GM12878 (cell line): ENCODE measurements around the gene ZNF780B. TPM values are rescaled to one million over a fixed set of nuclear protein-coding genes. Genes with fewer than 3 reads are reported as not detected.

Source experiments
- ATAC-seq: fragments of 200-7000 bp; cut with Tn5 transposase; 3 replicates; pipeline ENCODE4 v1.9.1; 2020; ENCODE audit warnings: mild to moderate bottlenecking, moderate library complexity
- BruUV-seq: library from RNA; stranded (reverse); fragments of 400-500 nt; replicated peaks from 2 replicates; lab custom pipeline; 2021; lab: Mats Ljungman, UMichigan
- CTCF ChIA-PET: fragments of 300-600 bp; sonication (Branson Sonifier 250); formaldehyde crosslinking; extraction: SDS; loops from one replicate; lab custom pipeline; 2021; ENCODE audit warnings: inconsistent platforms; lab: Yijun Ruan, JAX
- POLR2A ChIA-PET: fragments of 350-600 bp; formaldehyde crosslinking; extraction: SDS; loops from one replicate; lab custom pipeline; 2021; ENCODE audit warnings: inconsistent platforms; lab: Charles Lee
- RAD21 ChIA-PET: fragments of 300-600 bp; sonication (Branson Sonifier 250); formaldehyde crosslinking; loops from one replicate; lab custom pipeline; 2023; ENCODE audit warnings: antibody characterized with exemption; ENCODE audit not compliant: unreplicated experiment; lab: Charles Lee
- SMC1A ChIA-PET: fragments of 300-600 bp; sonication (Branson Sonifier 250); formaldehyde crosslinking; loops from one replicate; lab custom pipeline; 2023; ENCODE audit not compliant: unreplicated experiment, uncharacterized antibody; lab: Charles Lee
- DNase-seq: peaks from one replicate; pipeline ENCODE4 v3.0.0-alpha.2; 2011; ENCODE audit warnings: low read depth, low spot score
- FAIRE-seq: peaks from 3 replicates; lab custom pipeline; 2011; peaks lifted over from hg19 to GRCh38; lab: Jason Lieb, UNC
- H2AFZ ChIP-seq: 2 replicates; pipeline ENCODE4 v1.6.0; 2011; ENCODE audit warnings: low read depth, low read length, control low read depth; ENCODE audit not compliant: control insufficient read depth
- H3K27ac ChIP-seq: 2 replicates; pipeline ENCODE4 v1.5.1; 2011; ENCODE audit warnings: control low read depth; ENCODE audit not compliant: control insufficient read depth, insufficient read depth
- H3K27me3 ChIP-seq, 2 experiments: replicated peaks in 1 of 2; 2 replicates each; pipeline versions ENCODE4 v1.6.0 to v1.6.1; 2011; ENCODE audit warnings: low read length in 1 of 2; ENCODE audit not compliant: control insufficient read depth in 2 of 2, insufficient read depth in 2 of 2
- H3K36me3 ChIP-seq, 2 experiments: 2 replicates each; pipeline ENCODE4 v1.5.1; 2011; ENCODE audit warnings: low read length in 1 of 2; ENCODE audit not compliant: control insufficient read depth in 2 of 2, insufficient read depth in 2 of 2
- H3K4me1 ChIP-seq: 2 replicates; pipeline ENCODE4 v1.6.1; 2011; ENCODE audit warnings: mild to moderate bottlenecking, low read length, moderate library complexity, mixed read lengths; ENCODE audit not compliant: control insufficient read depth, insufficient read depth
- H3K4me2 ChIP-seq: 2 replicates; pipeline ENCODE4 v1.6.0; 2011; ENCODE audit warnings: control low read depth; ENCODE audit not compliant: control insufficient read depth, insufficient read depth
- H3K4me3 ChIP-seq: fragments of 200-600 bp; sonication (generic); 2 replicates; pipeline ENCODE4 v1.5.1; 2016
- H3K79me2 ChIP-seq: 2 replicates; pipeline ENCODE4 v1.6.0; 2011; ENCODE audit warnings: low read length; ENCODE audit not compliant: control insufficient read depth, insufficient read depth
- H3K9ac ChIP-seq: 2 replicates; pipeline ENCODE4 v1.8.0; 2011; ENCODE audit warnings: low read length, control low read depth, mixed read lengths; ENCODE audit not compliant: control insufficient read depth, insufficient read depth
- H3K9me3 ChIP-seq: replicated peaks from 3 replicates; pipeline ENCODE4 v1.5.1; 2011; ENCODE audit warnings: mild to moderate bottlenecking, low read length; ENCODE audit not compliant: control insufficient read depth, insufficient read depth
- H4K20me1 ChIP-seq: 2 replicates; pipeline ENCODE4 v1.6.0; 2011; ENCODE audit not compliant: control insufficient read depth, insufficient read depth
- CEBPB ChIP-seq, 2 experiments: fragments of 150-350 bp in 1 of 2; IDR thresholded peaks; 2 replicates each; pipeline ENCODE4 v1.6.1; 2012 to 2014; ENCODE audit warnings: low read depth in 2 of 2, low read length in 2 of 2, borderline replicate concordance in 1 of 2, inconsistent platforms in 1 of 2
- CREB1 ChIP-seq: IDR thresholded peaks from 2 replicates; pipeline ENCODE4 v1.6.1; 2012; ENCODE audit warnings: low read depth, mild to moderate bottlenecking, inconsistent platforms
- FOXM1 ChIP-seq: IDR thresholded peaks from 2 replicates; pipeline ENCODE4 v1.6.1; 2012; ENCODE audit warnings: low read depth, mild to moderate bottlenecking, inconsistent platforms, low read length, moderate library complexity
- KDM1A ChIP-seq: fragments of 200-600 bp; sonication (generic); IDR thresholded peaks from 2 replicates; pipeline ENCODE4 v1.6.1; 2016; ENCODE audit warnings: borderline replicate concordance
- KLF5 ChIP-seq: fragments of 450-650 bp; IDR thresholded peaks from 2 replicates; pipeline ENCODE4 v1.6.1; 2014; ENCODE audit warnings: mild to moderate bottlenecking; ENCODE audit not compliant: partially characterized antibody
- MXI1 ChIP-seq: fragments of 150-350 bp; IDR thresholded peaks from 2 replicates; pipeline ENCODE4 v1.6.1; 2011; ENCODE audit warnings: low read depth, mild to moderate bottlenecking, inconsistent platforms, low read length, improper control_type of control experiment
- MYC ChIP-seq: IDR thresholded peaks from 2 replicates; pipeline ENCODE4 v1.6.1; 2011; ENCODE audit warnings: mild to moderate bottlenecking, low read length, moderate library complexity, inconsistent platforms; ENCODE audit not compliant: insufficient read depth, insufficient replicate concordance, insufficient read length, severe bottlenecking
- NFYB ChIP-seq: IDR thresholded peaks from 2 replicates; pipeline ENCODE4 v1.6.1; 2011; ENCODE audit warnings: low read depth, mild to moderate bottlenecking, low read length, improper control_type of control experiment, moderate library complexity; ENCODE audit not compliant: insufficient read depth
- NR2F1 ChIP-seq: fragments of 450-650 bp; conservative IDR thresholded peaks from 2 replicates; pipeline ENCODE4 v1.6.1; 2017; ENCODE audit warnings: mild to moderate bottlenecking
- PAX5 ChIP-seq: IDR thresholded peaks from 2 replicates; pipeline ENCODE4 v1.6.1; 2011; ENCODE audit warnings: low read depth, low read length, borderline replicate concordance
- RUNX3 ChIP-seq: IDR thresholded peaks from 2 replicates; pipeline ENCODE4 v1.6.1; 2012; ENCODE audit warnings: low read length, inconsistent platforms
- SRF ChIP-seq, 2 experiments: IDR thresholded peaks; 2 replicates each; pipeline ENCODE4 v1.6.1; 2011; ENCODE audit warnings: low read depth in 2 of 2, low read length in 2 of 2, mild to moderate bottlenecking in 1 of 2, moderate library complexity in 1 of 2
- WGBS: methylation state at CpG from one replicate; pipeline ENCODE4 v1.1.6; 2016; ENCODE audit warnings: low lambda C conversion rate; ENCODE audit not compliant: insufficient replicate concordance, insufficient coverage; ENCODE audit errors: missing lambda C conversion rate; 5-methylcytosine and 5-hydroxymethylcytosine counted together
- in situ Hi-C: fragments of 300-500 bp; cut with MboI; formaldehyde crosslinking; loops from 9 replicates; pipeline ENCODE4 v1.14.3; 2018; ENCODE audit warnings: mixed read lengths
- intact Hi-C: fragments of 100-400 bp; cut with micrococcal nuclease; formaldehyde crosslinking; loops from one replicate; pipeline ENCODE4 v1.14.2; 2022; ENCODE audit not compliant: unreplicated experiment
- polyA plus RNA-seq, 11 experiments: library from polyadenylated mRNA; depleted of rRNA in 4 of 11; unstranded in 6 of 11; stranded (reverse) in 5 of 11; fragments of >200 nt; fragmentation: Nextera tagmentation in 4 of 11; fragmentation: Illumina TruSeq in 1 of 11; extraction: Ambion mirVana in 4 of 11; extraction: Trizol in 1 of 11; gene quantifications; 1 replicate in 1 of 11; 2 replicates in 10 of 11; pipeline versions ENCODE4 v1.2.1 to v1.2.3, GENCODE V29; 2011 to 2016; ENCODE audit warnings: inconsistent platforms in 2 of 11, missing spikeins in 2 of 11, low read depth in 1 of 11
- total RNA-seq, 4 experiments: library from RNA; depleted of rRNA in 3 of 4; stranded (reverse); fragments of >200 nt in 3 of 4; fragmentation: Illumina TruSeq in 1 of 4; extraction: Trizol in 1 of 4; gene quantifications; 2 replicates each; pipeline versions ENCODE4 v1.2.1 to v1.2.3, GENCODE V29; 2013 to 2021
- TF ChIP-seq, protein P1 (sequence below), 3 experiments: IDR thresholded peaks in 2 of 3; conservative IDR thresholded peaks in 1 of 3; 2 replicates each; pipeline ENCODE4 v1.5.1; 2011; ENCODE audit warnings: low read depth in 3 of 3, low read length in 3 of 3, mild to moderate bottlenecking in 3 of 3, control low read depth in 2 of 3, moderate library complexity in 2 of 3, inconsistent platforms in 1 of 3, mixed read lengths in 1 of 3; ENCODE audit not compliant: control insufficient read depth in 2 of 3, insufficient read depth in 1 of 3; ENCODE audit errors: extremely low read depth in 1 of 3
- TF ChIP-seq, protein P2 (sequence below): fragments of 450-650 bp; formaldehyde crosslinking; IDR thresholded peaks from 2 replicates; pipeline ENCODE4 v1.4.0; 2020; ENCODE audit warnings: mild to moderate bottlenecking, moderate library complexity
- TF ChIP-seq, protein P3 (sequence below): IDR thresholded peaks from 2 replicates; pipeline ENCODE4 v1.6.1; 2011; ENCODE audit warnings: borderline replicate concordance, low read depth, mild to moderate bottlenecking, moderate library complexity, low read length; ENCODE audit not compliant: insufficient read depth, poor library complexity, severe bottlenecking
- TF ChIP-seq, protein P4 (sequence below): fragments of 450-650 bp; IDR thresholded peaks from 2 replicates; pipeline ENCODE4 v1.6.1; 2016; ENCODE audit warnings: mild to moderate bottlenecking

ZNF780B gene
- total and polyA plus RNA-seq, 10 of the 15 experiments (the other 5 are each of a cell fraction or from before 2014, with no cell fraction given): 7.3 to 24.0 (median 12.3) TPM

DNA sequence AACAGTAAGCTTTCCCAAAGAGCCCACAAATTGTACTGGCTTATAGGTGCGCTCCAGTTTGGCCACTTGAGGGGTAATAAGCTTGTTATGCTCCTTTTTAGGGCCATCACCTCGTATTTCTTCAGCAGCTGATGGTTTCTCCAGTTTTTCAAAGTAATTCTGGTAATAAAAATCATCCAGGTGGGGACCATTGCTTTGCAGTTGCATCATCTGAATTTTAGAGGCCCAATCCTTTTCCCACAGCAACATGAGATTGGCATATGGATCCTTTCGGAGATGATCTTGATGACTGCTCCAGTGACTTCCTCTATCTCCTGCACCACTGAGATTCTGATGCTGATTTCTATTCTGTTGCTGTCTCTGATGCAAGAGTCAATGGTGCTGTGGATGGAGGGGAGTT, 32.1 kb downstream of the ZNF780B start:
- RAD21 ChIA-PET: no interaction called here
- BruUV-seq: no TSS peak
- Histone ChIP-seq H2AFZ (no peak overlapping the region), H3K9me3 (peaks cover 17% of the 10 kb centered on the region; the same call in 2 of the 3 replicates), H3K27ac (no peak overlapping the region), H3K4me2 (no peak overlapping the region), H3K36me3 (no peaks in the 10 kb centered on the region), H3K79me2 (no peaks in the 10 kb centered on the region), H3K4me1 (no peaks in the 10 kb centered on the region), H3K4me3 (no peak overlapping the region), H3K27me3 (no peaks in the 10 kb centered on the region), H3K9ac (no peak overlapping the region), H4K20me1 (no peaks in the 10 kb centered on the region)
- in situ Hi-C loops: no loop called here
- FAIRE-seq (no peak), ATAC-seq (no peak), DNase-seq (no peak)
- CTCF ChIA-PET: no interaction called here
- WGBS: 59% methylated on average over 3 of the region's 3 CpGs
- intact Hi-C loops: no loop called here
- POLR2A ChIA-PET: no interaction called here
- SMC1A ChIA-PET: no interaction called here
- TF ChIP-seq, protein P1, sequence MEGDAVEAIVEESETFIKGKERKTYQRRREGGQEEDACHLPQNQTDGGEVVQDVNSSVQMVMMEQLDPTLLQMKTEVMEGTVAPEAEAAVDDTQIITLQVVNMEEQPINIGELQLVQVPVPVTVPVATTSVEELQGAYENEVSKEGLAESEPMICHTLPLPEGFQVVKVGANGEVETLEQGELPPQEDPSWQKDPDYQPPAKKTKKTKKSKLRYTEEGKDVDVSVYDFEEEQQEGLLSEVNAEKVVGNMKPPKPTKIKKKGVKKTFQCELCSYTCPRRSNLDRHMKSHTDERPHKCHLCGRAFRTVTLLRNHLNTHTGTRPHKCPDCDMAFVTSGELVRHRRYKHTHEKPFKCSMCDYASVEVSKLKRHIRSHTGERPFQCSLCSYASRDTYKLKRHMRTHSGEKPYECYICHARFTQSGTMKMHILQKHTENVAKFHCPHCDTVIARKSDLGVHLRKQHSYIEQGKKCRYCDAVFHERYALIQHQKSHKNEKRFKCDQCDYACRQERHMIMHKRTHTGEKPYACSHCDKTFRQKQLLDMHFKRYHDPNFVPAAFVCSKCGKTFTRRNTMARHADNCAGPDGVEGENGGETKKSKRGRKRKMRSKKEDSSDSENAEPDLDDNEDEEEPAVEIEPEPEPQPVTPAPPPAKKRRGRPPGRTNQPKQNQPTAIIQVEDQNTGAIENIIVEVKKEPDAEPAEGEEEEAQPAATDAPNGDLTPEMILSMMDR (IDR thresholded peaks at IDR 0.05 in 2 of 3, conservative IDR thresholded peaks at IDR 0.05 in 1 of 3; ENCODE audit: control insufficient read depth in 2 of 3, extremely low read depth in 1 of 3, insufficient read depth in 1 of 3, low read depth in 3 of 3, low read length in 3 of 3): no peak
- TF ChIP-seq, protein P2, sequence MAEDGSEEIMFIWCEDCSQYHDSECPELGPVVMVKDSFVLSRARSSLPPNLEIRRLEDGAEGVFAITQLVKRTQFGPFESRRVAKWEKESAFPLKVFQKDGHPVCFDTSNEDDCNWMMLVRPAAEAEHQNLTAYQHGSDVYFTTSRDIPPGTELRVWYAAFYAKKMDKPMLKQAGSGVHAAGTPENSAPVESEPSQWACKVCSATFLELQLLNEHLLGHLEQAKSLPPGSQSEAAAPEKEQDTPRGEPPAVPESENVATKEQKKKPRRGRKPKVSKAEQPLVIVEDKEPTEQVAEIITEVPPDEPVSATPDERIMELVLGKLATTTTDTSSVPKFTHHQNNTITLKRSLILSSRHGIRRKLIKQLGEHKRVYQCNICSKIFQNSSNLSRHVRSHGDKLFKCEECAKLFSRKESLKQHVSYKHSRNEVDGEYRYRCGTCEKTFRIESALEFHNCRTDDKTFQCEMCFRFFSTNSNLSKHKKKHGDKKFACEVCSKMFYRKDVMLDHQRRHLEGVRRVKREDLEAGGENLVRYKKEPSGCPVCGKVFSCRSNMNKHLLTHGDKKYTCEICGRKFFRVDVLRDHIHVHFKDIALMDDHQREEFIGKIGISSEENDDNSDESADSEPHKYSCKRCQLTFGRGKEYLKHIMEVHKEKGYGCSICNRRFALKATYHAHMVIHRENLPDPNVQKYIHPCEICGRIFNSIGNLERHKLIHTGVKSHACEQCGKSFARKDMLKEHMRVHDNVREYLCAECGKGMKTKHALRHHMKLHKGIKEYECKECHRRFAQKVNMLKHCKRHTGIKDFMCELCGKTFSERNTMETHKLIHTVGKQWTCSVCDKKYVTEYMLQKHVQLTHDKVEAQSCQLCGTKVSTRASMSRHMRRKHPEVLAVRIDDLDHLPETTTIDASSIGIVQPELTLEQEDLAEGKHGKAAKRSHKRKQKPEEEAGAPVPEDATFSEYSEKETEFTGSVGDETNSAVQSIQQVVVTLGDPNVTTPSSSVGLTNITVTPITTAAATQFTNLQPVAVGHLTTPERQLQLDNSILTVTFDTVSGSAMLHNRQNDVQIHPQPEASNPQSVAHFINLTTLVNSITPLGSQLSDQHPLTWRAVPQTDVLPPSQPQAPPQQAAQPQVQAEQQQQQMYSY (CRISPR knock-in tag): no peak
- TF ChIP-seq MYC: no peak
- no peak for TF ChIP-seq MXI1
- no peak for TF ChIP-seq FOXM1
- TF ChIP-seq CEBPB (IDR thresholded peaks at IDR 0.05; ENCODE audit: borderline replicate concordance in 1 of 2, low read depth in 2 of 2, low read length in 2 of 2): no peak
- TF ChIP-seq PAX5: no peak
- TF ChIP-seq, protein P3, sequence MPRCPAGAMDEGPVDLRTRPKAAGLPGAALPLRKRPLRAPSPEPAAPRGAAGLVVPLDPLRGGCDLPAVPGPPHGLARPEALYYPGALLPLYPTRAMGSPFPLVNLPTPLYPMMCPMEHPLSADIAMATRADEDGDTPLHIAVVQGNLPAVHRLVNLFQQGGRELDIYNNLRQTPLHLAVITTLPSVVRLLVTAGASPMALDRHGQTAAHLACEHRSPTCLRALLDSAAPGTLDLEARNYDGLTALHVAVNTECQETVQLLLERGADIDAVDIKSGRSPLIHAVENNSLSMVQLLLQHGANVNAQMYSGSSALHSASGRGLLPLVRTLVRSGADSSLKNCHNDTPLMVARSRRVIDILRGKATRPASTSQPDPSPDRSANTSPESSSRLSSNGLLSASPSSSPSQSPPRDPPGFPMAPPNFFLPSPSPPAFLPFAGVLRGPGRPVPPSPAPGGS: no peak
- no peak for TF ChIP-seq CREB1
- TF ChIP-seq NFYB: no peak
- TF ChIP-seq NR2F1: no peak
- TF ChIP-seq, protein P4, sequence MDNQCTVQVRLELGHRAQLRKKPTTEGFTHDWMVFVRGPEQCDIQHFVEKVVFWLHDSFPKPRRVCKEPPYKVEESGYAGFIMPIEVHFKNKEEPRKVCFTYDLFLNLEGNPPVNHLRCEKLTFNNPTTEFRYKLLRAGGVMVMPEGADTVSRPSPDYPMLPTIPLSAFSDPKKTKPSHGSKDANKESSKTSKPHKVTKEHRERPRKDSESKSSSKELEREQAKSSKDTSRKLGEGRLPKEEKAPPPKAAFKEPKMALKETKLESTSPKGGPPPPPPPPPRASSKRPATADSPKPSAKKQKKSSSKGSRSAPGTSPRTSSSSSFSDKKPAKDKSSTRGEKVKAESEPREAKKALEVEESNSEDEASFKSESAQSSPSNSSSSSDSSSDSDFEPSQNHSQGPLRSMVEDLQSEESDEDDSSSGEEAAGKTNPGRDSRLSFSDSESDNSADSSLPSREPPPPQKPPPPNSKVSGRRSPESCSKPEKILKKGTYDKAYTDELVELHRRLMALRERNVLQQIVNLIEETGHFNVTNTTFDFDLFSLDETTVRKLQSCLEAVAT: no peak
- TF ChIP-seq KDM1A: no peak
- TF ChIP-seq SRF (IDR thresholded peaks at IDR 0.05; ENCODE audit: low read depth in 2 of 2, low read length in 2 of 2): no peak
- no peak for TF ChIP-seq KLF5
- no peak for TF ChIP-seq RUNX3
